GM12878 (cell line): ENCODE results near the gene TRERF1. TPM values are rescaled to one million over a fixed set of nuclear protein-coding genes. Genes with fewer than 3 reads are reported as not detected.
A peak's percentile ranks its signal among the peaks of the same experiment; 100 is the strongest.

Source experiments
- ATF7 ChIP-seq: fragments of 450-650 bp; IDR thresholded peaks from 2 replicates; pipeline ENCODE4 v1.6.1; 2016; ENCODE audit warnings: low read depth, mild to moderate bottlenecking
- CHD4 ChIP-seq: fragments of 200-600 bp; sonication (generic); IDR thresholded peaks from 2 replicates; pipeline ENCODE4 v1.6.1; 2016; ENCODE audit warnings: mild to moderate bottlenecking
- CREB1 ChIP-seq: IDR thresholded peaks from 2 replicates; pipeline ENCODE4 v1.6.1; 2012; ENCODE audit warnings: low read depth, mild to moderate bottlenecking, inconsistent platforms
- FOS ChIP-seq: IDR thresholded peaks from 3 replicates; pipeline ENCODE4 v1.6.1; 2011; ENCODE audit warnings: borderline replicate concordance; ENCODE audit not compliant: insufficient read length; ENCODE audit errors: extremely low read depth
- HDAC2 ChIP-seq: fragments of 200-600 bp; sonication (generic); IDR thresholded peaks from 2 replicates; pipeline ENCODE4 v1.6.1; 2017
- NR2C2 ChIP-seq: IDR thresholded peaks from 2 replicates; pipeline ENCODE4 v1.6.1; 2011; ENCODE audit warnings: borderline replicate concordance, low read depth; ENCODE audit not compliant: control insufficient read depth, insufficient read length
- NRF1 ChIP-seq: conservative IDR thresholded peaks from 2 replicates; pipeline ENCODE4 v1.6.1; 2011; ENCODE audit warnings: mild to moderate bottlenecking, low read depth, low read length, improper control_type of control experiment
- RAD21 ChIP-seq: IDR thresholded peaks from 2 replicates; pipeline ENCODE4 v1.6.1; 2011; ENCODE audit warnings: mild to moderate bottlenecking, low read depth, low read length, moderate library complexity; ENCODE audit not compliant: insufficient read depth
- RELA ChIP-seq: fragments of 450-650 bp; IDR thresholded peaks from 2 replicates; pipeline ENCODE4 v1.8.0; 2014; ENCODE audit warnings: borderline replicate concordance; ENCODE audit not compliant: partially characterized antibody
- TCF7 ChIP-seq: IDR thresholded peaks from 2 replicates; pipeline ENCODE4 v1.6.1; 2014; ENCODE audit warnings: antibody characterized with exemption, borderline replicate concordance
- polyA plus RNA-seq, 11 experiments: library from polyadenylated mRNA; depleted of rRNA in 4 of 11; unstranded in 6 of 11; stranded (reverse) in 5 of 11; fragments of >200 nt; fragmentation: Nextera tagmentation in 4 of 11; fragmentation: Illumina TruSeq in 1 of 11; extraction: Ambion mirVana in 4 of 11; extraction: Trizol in 1 of 11; gene quantifications; 1 replicate in 1 of 11; 2 replicates in 10 of 11; pipeline versions ENCODE4 v1.2.1 to v1.2.3, GENCODE V29; 2011 to 2016; ENCODE audit warnings: inconsistent platforms in 2 of 11, missing spikeins in 2 of 11, low read depth in 1 of 11
- total RNA-seq, 4 experiments: library from RNA; depleted of rRNA in 3 of 4; stranded (reverse); fragments of >200 nt in 3 of 4; fragmentation: Illumina TruSeq in 1 of 4; extraction: Trizol in 1 of 4; gene quantifications; 2 replicates each; pipeline versions ENCODE4 v1.2.1 to v1.2.3, GENCODE V29; 2013 to 2021
- TF ChIP-seq, protein P1 (sequence below): IDR thresholded peaks from 2 replicates; pipeline ENCODE4 v1.6.1; 2012; ENCODE audit warnings: mild to moderate bottlenecking, low read depth, low read length
- TF ChIP-seq, protein P2 (sequence below): IDR thresholded peaks from 2 replicates; pipeline ENCODE4 v1.6.1; 2011; ENCODE audit warnings: low read depth, low read length, improper control_type of control experiment, borderline replicate concordance
- TF ChIP-seq, protein P3 (sequence below): fragments of 150-350 bp; IDR thresholded peaks from 2 replicates; pipeline ENCODE4 v1.6.1; 2016; ENCODE audit warnings: low read depth, low read length
- TF ChIP-seq, protein P4 (sequence below): fragments of 450-650 bp; IDR thresholded peaks from 2 replicates; pipeline ENCODE4 v1.6.1; 2018; ENCODE audit warnings: mild to moderate bottlenecking, low read depth, moderate library complexity; ENCODE audit not compliant: partially characterized antibody
- TF ChIP-seq, protein P5 (sequence below): fragments of 450-650 bp; IDR thresholded peaks from 2 replicates; pipeline ENCODE4 v1.6.1; 2016; ENCODE audit warnings: mild to moderate bottlenecking
- TF ChIP-seq, protein P6 (sequence below): IDR thresholded peaks from 2 replicates; pipeline ENCODE4 v1.6.1; 2011; ENCODE audit warnings: borderline replicate concordance, low read depth, mild to moderate bottlenecking, moderate library complexity, mixed read lengths, low read length; ENCODE audit not compliant: insufficient read depth; ENCODE audit errors: extremely low read length

The TRERF1 gene
- total and polyA plus RNA-seq, 10 of the 15 experiments (the other 5 are each of a cell fraction or from before 2014, with no cell fraction given) = 2.2 to 19.4 (median 7.2) TPM

DNA sequence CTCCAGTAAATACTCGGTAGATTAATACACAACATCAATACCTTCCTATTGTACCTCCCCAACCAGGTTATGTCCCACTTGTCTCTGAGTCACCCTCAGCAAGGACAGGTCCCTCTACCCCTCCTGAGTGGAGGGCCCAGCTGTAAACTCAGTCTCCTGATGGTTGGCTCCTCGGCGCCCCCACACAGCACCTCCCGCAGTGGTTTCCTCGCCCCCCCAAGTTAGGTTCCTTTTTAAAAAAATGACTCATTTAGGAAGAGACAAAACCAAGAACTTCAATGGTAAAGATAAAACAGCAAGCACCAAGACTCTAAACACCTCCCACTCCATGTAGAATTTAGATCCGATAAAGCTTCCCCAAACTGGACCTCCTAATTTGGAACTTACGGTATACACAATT is 83.5 kb downstream of the TRERF1 start (continued):
- TF ChIP-seq, protein P1, sequence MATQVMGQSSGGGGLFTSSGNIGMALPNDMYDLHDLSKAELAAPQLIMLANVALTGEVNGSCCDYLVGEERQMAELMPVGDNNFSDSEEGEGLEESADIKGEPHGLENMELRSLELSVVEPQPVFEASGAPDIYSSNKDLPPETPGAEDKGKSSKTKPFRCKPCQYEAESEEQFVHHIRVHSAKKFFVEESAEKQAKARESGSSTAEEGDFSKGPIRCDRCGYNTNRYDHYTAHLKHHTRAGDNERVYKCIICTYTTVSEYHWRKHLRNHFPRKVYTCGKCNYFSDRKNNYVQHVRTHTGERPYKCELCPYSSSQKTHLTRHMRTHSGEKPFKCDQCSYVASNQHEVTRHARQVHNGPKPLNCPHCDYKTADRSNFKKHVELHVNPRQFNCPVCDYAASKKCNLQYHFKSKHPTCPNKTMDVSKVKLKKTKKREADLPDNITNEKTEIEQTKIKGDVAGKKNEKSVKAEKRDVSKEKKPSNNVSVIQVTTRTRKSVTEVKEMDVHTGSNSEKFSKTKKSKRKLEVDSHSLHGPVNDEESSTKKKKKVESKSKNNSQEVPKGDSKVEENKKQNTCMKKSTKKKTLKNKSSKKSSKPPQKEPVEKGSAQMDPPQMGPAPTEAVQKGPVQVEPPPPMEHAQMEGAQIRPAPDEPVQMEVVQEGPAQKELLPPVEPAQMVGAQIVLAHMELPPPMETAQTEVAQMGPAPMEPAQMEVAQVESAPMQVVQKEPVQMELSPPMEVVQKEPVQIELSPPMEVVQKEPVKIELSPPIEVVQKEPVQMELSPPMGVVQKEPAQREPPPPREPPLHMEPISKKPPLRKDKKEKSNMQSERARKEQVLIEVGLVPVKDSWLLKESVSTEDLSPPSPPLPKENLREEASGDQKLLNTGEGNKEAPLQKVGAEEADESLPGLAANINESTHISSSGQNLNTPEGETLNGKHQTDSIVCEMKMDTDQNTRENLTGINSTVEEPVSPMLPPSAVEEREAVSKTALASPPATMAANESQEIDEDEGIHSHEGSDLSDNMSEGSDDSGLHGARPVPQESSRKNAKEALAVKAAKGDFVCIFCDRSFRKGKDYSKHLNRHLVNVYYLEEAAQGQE = no peak
- TF ChIP-seq, protein P2, sequence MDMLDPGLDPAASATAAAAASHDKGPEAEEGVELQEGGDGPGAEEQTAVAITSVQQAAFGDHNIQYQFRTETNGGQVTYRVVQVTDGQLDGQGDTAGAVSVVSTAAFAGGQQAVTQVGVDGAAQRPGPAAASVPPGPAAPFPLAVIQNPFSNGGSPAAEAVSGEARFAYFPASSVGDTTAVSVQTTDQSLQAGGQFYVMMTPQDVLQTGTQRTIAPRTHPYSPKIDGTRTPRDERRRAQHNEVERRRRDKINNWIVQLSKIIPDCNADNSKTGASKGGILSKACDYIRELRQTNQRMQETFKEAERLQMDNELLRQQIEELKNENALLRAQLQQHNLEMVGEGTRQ = no peak
- TF ChIP-seq CHD4 = no peak
- no peak for TF ChIP-seq NRF1
- TF ChIP-seq FOS = no peak
- TF ChIP-seq, protein P3, sequence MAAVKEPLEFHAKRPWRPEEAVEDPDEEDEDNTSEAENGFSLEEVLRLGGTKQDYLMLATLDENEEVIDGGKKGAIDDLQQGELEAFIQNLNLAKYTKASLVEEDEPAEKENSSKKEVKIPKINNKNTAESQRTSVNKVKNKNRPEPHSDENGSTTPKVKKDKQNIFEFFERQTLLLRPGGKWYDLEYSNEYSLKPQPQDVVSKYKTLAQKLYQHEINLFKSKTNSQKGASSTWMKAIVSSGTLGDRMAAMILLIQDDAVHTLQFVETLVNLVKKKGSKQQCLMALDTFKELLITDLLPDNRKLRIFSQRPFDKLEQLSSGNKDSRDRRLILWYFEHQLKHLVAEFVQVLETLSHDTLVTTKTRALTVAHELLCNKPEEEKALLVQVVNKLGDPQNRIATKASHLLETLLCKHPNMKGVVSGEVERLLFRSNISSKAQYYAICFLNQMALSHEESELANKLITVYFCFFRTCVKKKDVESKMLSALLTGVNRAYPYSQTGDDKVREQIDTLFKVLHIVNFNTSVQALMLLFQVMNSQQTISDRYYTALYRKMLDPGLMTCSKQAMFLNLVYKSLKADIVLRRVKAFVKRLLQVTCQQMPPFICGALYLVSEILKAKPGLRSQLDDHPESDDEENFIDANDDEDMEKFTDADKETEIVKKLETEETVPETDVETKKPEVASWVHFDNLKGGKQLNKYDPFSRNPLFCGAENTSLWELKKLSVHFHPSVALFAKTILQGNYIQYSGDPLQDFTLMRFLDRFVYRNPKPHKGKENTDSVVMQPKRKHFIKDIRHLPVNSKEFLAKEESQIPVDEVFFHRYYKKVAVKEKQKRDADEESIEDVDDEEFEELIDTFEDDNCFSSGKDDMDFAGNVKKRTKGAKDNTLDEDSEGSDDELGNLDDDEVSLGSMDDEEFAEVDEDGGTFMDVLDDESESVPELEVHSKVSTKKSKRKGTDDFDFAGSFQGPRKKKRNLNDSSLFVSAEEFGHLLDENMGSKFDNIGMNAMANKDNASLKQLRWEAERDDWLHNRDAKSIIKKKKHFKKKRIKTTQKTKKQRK = no peak
- TF ChIP-seq ATF7 = no peak; the same call in 1 of the 2 replicates
- no peak for TF ChIP-seq NR2C2
- TF ChIP-seq, protein P4, sequence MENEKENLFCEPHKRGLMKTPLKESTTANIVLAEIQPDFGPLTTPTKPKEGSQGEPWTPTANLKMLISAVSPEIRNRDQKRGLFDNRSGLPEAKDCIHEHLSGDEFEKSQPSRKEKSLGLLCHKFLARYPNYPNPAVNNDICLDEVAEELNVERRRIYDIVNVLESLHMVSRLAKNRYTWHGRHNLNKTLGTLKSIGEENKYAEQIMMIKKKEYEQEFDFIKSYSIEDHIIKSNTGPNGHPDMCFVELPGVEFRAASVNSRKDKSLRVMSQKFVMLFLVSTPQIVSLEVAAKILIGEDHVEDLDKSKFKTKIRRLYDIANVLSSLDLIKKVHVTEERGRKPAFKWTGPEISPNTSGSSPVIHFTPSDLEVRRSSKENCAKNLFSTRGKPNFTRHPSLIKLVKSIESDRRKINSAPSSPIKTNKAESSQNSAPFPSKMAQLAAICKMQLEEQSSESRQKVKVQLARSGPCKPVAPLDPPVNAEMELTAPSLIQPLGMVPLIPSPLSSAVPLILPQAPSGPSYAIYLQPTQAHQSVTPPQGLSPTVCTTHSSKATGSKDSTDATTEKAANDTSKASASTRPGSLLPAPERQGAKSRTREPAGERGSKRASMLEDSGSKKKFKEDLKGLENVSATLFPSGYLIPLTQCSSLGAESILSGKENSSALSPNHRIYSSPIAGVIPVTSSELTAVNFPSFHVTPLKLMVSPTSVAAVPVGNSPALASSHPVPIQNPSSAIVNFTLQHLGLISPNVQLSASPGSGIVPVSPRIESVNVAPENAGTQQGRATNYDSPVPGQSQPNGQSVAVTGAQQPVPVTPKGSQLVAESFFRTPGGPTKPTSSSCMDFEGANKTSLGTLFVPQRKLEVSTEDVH = no peak
- no peak for TF ChIP-seq CREB1
- no peak for TF ChIP-seq RAD21
- 0 out of 2 replicates have a peak, but pooled peaks have one; percentile 43 for TF ChIP-seq TCF7
- TF ChIP-seq HDAC2 = no peak
- TF ChIP-seq RELA = no peak
- TF ChIP-seq, protein P5, sequence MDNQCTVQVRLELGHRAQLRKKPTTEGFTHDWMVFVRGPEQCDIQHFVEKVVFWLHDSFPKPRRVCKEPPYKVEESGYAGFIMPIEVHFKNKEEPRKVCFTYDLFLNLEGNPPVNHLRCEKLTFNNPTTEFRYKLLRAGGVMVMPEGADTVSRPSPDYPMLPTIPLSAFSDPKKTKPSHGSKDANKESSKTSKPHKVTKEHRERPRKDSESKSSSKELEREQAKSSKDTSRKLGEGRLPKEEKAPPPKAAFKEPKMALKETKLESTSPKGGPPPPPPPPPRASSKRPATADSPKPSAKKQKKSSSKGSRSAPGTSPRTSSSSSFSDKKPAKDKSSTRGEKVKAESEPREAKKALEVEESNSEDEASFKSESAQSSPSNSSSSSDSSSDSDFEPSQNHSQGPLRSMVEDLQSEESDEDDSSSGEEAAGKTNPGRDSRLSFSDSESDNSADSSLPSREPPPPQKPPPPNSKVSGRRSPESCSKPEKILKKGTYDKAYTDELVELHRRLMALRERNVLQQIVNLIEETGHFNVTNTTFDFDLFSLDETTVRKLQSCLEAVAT = no peak
- TF ChIP-seq, protein P6, sequence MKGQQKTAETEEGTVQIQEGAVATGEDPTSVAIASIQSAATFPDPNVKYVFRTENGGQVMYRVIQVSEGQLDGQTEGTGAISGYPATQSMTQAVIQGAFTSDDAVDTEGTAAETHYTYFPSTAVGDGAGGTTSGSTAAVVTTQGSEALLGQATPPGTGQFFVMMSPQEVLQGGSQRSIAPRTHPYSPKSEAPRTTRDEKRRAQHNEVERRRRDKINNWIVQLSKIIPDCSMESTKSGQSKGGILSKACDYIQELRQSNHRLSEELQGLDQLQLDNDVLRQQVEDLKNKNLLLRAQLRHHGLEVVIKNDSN = no peak
